ENCODE data around the gene COA1. TPM values are rescaled to one million over a fixed set of nuclear protein-coding genes. Genes with fewer than 3 reads are reported as not detected.
A peak's percentile ranks its signal among the peaks of the same experiment; 100 is the strongest.

The COA1 gene
- total and polyA plus RNA-seq, 9 of the 15 experiments (the other 6 are each of a cell fraction or from before 2014, with no cell fraction given), result 98.9 to 463 (median 181) TPM

DNA sequence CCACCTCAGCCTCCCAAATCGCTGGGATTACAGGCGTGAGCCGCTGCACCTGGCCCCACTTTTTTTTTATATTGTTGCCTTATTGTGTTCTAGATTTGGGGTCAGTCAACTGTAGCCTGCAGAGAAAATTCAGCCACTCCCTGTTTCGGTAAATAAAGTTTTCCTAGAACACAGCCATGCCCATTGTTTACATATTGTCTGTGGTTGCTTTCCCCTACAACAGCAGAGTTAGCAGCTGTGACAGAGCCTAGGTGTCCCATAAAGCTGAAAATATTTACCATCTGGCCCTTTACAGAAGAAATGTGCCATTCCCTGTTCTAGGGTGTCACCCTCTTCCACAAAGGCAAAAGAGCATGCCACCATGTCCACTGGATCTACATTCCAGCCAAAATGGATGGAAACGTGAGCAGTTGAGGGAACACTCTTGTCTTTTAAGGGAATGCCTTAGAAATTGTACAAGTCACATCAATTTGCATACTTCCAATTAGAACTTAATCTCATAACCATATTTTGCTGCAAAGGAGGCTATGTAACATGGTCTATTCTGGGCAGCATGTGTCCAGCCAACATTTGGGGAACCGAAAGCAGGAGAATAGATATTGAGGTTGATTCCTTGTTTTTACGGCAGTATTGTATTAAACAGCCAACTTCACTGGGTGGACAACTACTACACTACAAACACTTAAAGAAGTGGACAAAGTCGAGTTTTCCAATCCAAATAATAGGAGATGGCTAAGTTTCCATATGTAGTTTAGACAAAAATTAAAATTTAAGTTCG, 18.2 kb upstream of the COA1 start:
- TF ChIP-seq, protein P1, sequence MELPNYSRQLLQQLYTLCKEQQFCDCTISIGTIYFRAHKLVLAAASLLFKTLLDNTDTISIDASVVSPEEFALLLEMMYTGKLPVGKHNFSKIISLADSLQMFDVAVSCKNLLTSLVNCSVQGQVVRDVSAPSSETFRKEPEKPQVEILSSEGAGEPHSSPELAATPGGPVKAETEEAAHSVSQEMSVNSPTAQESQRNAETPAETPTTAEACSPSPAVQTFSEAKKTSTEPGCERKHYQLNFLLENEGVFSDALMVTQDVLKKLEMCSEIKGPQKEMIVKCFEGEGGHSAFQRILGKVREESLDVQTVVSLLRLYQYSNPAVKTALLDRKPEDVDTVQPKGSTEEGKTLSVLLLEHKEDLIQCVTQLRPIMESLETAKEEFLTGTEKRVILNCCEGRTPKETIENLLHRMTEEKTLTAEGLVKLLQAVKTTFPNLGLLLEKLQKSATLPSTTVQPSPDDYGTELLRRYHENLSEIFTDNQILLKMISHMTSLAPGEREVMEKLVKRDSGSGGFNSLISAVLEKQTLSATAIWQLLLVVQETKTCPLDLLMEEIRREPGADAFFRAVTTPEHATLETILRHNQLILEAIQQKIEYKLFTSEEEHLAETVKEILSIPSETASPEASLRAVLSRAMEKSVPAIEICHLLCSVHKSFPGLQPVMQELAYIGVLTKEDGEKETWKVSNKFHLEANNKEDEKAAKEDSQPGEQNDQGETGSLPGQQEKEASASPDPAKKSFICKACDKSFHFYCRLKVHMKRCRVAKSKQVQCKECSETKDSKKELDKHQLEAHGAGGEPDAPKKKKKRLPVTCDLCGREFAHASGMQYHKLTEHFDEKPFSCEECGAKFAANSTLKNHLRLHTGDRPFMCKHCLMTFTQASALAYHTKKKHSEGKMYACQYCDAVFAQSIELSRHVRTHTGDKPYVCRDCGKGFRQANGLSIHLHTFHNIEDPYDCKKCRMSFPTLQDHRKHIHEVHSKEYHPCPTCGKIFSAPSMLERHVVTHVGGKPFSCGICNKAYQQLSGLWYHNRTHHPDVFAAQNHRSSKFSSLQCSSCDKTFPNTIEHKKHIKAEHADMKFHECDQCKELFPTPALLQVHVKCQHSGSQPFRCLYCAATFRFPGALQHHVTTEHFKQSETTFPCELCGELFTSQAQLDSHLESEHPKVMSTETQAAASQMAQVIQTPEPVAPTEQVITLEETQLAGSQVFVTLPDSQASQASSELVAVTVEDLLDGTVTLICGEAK (IDR thresholded peaks at IDR 0.05), result peak; percentile 49; the same call in 1 of the 2 replicates
- TF ChIP-seq, protein P1 (CRISPR knock-in tag; IDR thresholded peaks at IDR 0.05), result no peak
- no peak for TF ChIP-seq ZNF282 (CRISPR knock-in tag; IDR thresholded peaks at IDR 0.05)
- Histone ChIP-seq H4K20me1 (replicated peaks; ENCODE audit: control insufficient read depth, insufficient read depth, low read length) (no peaks in the 10 kb centered on the region), H3K4me2 (ENCODE audit: insufficient read depth, low read length) (no peak overlapping the region), H3K9ac (ENCODE audit: insufficient read depth in 1 of 2, low read depth in 2 of 2, low read length in 2 of 2) (no peak overlapping the region; a peak in 1 of 4 replicates), H3K36me3 (ENCODE audit: control insufficient read depth, insufficient read depth, low read length) (no peaks in the 10 kb centered on the region), H2AFZ (ENCODE audit: low read depth, low read length) (peak overlapping the region; percentile 56; the same call in 1 of the 2 replicates), H3K27me3 (ENCODE audit: control insufficient read depth in 2 of 2, insufficient read depth in 2 of 2, low read length in 2 of 2) (no peaks in the 10 kb centered on the region), H3K9me1 (ENCODE audit: control insufficient read depth, insufficient read depth, low read length) (no peaks in the 10 kb centered on the region), H3K79me2 (ENCODE audit: control insufficient read depth, insufficient read depth, low read length) (no peaks in the 10 kb centered on the region), H3K4me1 (replicated peaks in 1 of 2; ENCODE audit: control insufficient read depth in 2 of 2, insufficient read depth in 2 of 2, low read length in 2 of 2) (peaks cover 19 to 22% of the 10 kb centered on the region in 2 experiments), H3K4me3 (no peak overlapping the region), H3K27ac (ENCODE audit: extremely low read depth, low read depth, low read length) (no peak overlapping the region), H3K9me3 (replicated peaks; ENCODE audit: control insufficient read depth, insufficient read depth, low read depth, low read length) (no peaks in the 10 kb centered on the region)
- intact Hi-C loops (cut with micrococcal nuclease) (no loop called here), in situ Hi-C loops (cut with MboI) (no loop called here)
- ChIA-PET POLR2A (interaction anchor here (1.2 kb wide), 1 partner anchor 13 kb away, joined by 4 read pairs; no protein-coding TSS in a partner anchor), CTCF (ENCODE audit: low intra/inter-chr PET ratio) (no interaction called here)
- WGBS (ENCODE audit: insufficient coverage, low coverage, missing lambda C conversion rate), result 52% methylated on average over 9 of the region's 9 CpGs
- no peak for DNase-seq (ENCODE audit: extremely low read depth in 1 of 4, low spot score in 3 of 4)
- no peak for ATAC-seq
- FAIRE-seq, result no peak
- BruUV-seq (replicated peaks), result no TSS peak
